HG02610 (cell line): Measurements from ENCODE around the gene CCDC24.

Experiments used
- ATAC-seq: cut with Tn5 transposase; IDR thresholded peaks from one replicate; pipeline ENCODE4 v1.9.1; 2021; ENCODE audit warnings: mild to moderate bottlenecking, moderate library complexity; ENCODE audit not compliant: unreplicated experiment

CCDC24 gene

DNA sequence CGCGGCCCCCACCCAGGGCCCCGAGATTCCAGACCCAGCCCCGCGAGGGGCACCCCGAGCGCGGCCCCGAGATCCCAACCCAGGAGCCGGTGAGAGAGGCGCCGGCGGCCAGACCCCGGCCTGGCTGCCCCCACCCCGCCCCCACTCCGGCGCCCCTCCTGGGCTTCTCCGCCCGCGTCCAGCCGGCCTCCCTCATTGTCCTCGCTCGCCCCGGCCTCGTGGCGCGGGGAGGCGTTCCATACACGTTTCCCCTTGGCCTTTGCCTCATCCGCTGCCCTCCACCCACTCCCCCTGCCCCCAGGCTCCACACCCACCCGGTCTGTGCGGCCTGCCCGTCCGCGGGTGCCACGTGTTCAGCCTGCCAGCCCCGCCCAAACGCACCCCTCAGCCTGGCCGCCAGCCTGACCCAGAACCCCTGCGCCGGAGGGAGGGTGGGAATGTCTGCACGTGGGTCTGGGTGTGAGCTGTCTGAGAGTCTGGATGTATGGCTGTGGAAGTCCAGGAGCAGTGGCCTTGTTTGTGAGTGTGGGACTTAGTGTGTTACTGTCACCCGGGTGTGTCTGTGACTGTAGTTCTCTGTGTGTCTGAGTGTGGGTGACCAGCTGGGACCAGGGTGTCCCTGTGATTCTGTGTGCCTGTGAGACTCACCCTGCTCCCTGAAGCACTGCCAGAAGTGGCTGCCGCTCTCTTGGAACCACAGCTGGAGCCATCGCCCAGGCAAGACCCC lies 11.7 kb upstream of the CCDC24 start:
- no peak for ATAC-seq

DNA sequence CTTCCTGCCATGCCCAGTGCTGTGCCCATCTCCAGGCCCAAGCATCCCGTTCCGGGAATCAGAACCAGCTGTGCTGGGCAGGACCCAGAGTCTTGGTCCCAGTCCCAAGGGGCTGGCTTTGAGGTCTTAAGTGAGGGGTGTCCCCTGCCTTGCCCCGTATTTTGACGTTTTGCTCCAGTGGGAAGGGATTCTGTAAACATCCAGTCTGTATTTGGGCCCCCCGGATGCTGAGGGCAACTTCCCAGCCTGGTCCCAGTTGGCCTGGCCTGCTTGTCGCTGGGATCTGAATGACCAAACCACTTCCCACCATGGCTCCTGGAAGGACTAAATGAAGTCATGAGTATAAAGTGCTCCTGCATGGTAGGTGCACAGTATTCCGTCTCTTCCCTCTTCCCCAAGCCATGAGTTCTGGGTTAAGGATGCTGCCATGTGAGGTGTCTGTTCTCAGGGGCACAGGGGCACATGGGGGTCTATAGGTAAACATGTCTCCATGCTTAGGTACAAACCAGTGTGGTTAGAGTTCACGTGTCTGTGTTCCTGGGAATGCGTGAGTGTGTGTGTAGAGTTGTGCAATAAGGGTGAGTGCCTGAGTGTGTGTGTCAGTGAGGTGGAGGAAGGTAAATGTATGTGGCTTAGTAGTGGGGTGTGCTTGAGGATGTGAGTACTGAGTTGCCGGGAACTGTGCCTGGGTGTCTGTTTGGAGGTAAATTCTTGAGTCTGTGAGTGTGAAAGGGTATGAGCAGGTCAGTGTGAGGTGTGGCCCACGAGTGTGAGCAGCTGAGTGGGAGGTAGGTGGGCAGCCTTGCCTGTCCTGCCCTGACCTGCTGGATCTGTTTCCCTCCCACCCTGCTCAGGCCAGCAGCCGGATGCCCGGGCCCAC lies 10.9 kb upstream of the CCDC24 start:
- no peak for ATAC-seq

DNA sequence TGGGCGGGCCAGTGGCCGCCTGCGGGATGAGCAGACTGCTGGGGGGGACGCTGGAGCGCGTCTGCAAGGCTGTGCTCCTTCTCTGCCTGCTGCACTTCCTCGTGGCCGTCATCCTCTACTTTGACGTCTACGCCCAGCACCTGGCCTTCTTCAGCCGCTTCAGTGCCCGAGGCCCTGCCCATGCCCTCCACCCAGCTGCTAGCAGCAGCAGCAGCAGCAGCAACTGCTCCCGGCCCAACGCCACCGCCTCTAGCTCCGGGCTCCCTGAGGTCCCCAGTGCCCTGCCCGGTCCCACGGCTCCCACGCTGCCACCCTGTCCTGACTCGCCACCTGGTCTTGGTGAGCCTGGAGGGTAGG lies 10.3 kb upstream of the CCDC24 start:
- no peak for ATAC-seq

DNA sequence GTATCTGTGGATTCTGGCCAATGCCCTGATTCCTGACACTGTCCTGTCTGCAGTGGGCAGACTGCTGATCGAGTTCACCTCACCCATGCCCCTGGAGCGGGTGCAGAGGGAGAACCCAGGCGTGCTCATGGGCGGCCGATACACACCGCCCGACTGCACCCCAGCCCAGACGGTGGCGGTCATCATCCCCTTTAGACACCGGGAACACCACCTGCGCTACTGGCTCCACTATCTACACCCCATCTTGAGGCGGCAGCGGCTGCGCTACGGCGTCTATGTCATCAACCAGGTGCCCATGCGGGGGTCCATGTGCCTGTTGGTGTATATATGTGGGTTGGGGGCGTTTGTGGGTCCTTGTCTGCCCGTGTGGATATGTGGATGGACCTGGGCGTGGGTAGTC lies 9.8 kb upstream of the CCDC24 start:
- no peak for ATAC-seq

DNA sequence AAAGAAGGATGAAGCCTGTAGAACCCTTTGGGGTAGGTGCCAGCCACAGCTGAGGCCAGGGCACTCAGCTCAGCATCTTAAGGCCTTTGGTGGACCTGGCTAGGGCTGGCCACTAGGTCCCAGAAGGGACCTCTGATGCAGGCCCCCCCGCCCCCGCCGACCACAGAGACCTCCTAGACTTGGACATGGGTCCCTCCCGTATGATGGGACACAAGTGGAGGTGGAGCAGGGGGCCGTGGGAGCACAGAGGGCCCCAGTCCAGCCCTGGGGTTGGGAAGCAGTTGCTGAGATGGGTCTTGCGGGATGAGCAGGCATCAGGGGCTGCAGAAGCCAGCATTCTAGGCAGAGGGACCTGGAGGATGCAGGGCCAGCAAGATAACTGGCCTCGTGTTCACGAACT lies 9.2 kb upstream of the CCDC24 start:
- ATAC-seq, result no peak

DNA sequence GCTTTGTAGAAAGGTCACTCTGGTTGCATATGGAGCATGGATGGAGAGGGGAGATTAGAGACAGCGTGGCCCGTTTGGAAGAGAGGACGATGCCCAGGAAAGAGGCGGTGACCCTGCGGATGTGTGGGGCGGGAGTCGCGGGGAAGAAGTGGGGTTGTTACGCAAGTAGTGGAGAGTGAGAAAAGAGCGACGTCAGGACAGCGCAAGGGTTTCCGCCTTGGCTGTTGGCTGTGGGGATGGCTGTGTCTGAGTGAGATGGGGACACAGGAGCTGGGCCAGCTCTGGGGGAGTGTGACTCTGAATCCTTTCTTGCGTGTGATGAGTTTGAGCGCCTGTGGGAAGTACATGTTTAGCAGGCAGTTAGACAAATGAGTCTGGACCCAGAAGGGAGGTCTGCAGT lies 8.6 kb upstream of the CCDC24 start:
- ATAC-seq, result no peak

DNA sequence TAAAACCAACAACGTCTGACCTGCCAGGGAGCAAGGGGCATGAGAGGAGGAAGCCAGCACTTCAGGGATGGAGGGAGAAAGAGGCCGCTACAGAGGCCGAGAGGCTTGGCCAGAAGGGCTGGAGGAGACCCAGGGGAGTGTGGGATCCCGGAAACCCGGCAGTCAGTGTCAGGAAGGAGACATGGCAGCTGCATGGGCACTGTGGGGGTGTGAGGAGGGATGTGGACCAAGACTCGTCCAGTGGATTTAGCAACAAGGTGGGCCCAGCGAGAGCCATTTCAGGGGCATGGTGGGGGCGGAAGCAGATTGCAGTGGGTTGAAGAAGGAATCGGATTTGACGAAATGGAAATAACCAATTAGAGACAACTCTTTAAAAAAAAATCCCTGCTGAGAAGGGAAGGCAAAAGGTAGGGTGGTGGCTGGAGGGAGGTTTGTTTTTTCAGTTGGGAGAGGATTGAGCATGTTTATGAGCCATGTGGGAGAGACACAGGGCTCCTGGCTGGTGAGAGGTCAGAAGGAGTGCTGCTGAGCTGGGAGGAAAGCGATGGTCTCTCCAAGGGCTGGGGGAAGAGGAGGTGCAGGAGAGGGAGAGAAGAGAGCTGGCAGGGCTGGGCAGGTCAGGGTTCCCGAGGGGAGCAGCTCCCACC lies 8.0 kb upstream of the CCDC24 start:
- no peak for ATAC-seq

DNA sequence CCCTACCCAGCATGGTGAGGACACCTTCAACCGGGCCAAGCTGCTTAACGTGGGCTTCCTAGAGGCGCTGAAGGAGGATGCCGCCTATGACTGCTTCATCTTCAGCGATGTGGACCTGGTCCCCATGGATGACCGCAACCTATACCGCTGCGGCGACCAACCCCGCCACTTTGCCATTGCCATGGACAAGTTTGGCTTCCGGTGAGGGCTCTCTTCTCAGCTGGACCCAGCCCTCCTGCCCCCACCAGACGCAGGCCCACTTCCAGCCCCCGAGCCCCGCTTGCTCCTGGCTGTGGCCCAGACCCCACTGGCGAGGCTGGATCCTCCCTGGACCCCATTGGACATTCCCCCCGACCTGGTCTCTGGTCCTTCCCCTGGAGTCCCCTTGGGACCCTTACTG lies 6.5 kb upstream of the CCDC24 start:
- no peak for ATAC-seq

DNA sequence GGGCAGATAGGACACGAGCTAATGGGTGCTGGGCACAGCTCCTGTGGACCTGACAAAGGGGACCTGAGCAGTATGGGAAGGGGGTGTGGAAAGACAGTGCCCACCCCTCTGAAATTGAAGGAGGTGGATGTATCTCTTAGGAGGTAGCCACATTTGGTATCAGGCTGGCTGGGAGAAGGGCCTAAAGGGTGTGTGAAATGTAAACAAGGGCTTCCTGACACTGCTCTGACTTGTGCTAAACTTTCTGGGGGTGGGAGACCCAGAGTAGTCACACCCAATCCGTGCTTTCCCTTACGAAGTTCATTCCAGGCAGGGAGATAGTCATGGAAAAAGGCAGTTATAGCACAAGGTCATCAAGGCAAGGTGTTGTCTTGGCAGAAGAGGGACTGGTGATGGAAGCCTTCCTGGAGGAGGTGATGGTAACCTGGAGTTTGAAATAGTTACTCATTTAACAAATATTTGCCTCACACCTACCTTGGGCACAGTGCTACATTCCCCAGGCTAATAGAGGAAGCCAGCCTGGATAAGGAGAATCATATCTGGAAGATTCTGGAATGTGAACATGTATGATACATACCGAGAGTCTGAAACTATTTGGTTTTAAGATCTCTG lies 5.3 kb upstream of the CCDC24 start:
- ATAC-seq, result no peak

DNA sequence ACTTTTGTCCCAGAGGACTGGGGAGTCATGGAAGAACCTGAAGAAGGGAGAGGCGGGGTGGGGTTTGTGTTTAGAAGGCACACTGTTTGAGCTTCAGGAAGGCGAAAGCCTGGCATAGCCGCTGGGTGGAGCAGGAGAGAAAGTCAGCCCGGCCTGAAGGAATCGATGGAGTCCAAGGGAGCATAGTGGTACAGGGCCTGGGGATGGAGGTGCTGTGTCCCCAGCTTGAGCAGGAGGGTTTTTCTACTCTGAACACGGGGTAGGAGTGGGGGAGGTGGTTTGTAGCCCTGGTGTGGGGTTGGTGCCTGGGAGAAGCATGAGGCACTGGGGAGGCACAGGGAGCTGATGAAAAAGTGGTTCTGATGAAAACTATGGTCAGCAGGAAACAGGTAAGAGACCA lies 4.7 kb upstream of the CCDC24 start:
- ATAC-seq, result no peak

DNA sequence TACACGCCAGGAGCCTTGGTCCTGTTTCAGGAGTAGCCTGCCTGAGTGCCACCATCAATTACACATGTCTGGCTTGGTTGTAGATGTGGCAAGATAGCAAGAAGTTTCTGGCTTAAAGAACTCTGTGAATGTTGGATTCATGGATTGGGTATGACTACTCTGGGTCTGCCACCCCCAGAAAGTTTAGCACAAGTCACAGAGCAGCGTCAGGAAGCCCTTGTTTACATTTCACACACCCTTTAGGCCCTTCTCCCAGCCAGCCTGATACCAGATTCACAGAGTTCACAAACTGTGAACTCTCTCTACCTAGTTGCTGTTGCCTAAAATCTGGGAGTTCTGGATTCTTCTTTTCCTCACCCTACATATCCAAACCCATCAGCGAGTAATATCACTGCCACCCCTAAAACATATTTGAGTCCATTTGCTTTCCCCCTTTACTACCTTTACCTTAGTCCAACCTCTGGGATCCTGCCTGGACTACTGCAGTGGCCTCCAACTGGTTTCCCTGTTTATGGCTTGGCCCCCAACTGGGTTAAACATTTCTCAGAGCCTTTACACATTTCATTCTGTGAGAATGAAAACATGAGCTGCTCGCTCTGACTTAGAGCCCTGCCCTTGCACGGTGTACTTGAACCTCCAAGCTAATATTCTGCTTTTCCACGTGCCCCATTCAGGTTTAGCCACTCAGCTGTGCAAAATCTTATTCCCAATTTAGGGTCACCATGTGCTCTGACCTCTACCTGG lies 4.1 kb upstream of the CCDC24 start:
- no peak for ATAC-seq

DNA sequence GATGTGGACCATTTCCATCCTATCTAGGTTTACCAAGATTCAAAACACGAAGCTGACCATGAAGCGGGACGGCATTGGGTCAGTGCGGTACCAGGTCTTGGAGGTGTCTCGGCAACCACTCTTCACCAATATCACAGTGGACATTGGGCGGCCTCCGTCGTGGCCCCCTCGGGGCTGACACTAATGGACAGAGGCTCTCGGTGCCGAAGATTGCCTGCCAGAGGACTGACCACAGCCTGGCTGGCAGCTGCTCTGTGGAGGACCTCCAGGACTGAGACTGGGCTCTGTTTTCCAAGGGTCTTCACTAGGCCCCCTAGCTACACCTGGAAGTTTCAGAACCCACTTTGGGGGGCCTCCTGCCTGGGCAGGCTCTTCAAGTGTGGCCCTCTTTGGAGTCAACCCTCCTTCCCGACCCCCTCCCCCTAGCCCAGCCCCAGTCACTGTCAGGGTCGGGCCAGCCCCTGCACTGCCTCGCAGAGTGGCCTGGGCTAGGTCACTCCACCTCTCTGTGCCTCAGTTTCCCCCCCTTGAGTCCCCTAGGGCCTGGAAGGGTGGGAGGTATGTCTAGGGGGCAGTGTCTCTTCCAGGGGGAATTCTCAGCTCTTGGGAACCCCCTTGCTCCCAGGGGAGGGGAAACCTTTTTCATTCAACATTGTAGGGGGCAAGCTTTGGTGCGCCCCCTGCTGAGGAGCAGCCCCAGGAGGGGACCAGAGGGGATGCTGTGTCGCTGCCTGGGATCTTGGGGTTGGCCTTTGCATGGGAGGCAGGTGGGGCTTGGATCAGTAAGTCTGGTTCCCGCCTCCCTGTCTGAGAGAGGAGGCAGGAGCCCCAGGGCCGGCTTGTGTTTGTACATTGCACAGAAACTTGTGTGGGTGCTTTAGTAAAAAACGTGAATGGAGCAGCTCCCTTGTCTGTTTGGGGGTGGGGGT lies 864 bp upstream of the CCDC24 start:
- no peak for ATAC-seq

DNA sequence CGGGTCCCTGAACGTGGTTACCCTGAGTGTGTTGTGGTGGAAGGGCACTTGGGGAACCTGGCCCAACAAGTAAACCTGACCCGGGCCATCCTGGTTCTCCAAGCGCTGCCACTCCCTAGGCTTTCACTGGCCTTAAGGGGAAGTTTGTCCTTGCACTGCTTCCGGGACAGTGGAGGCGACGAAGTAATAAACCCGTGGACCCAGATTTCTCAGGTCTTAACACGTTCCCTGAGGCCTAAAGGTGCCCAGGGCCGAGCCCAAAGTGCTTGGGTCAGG lies 261 bp upstream of the CCDC24 start:
- no peak for ATAC-seq

DNA sequence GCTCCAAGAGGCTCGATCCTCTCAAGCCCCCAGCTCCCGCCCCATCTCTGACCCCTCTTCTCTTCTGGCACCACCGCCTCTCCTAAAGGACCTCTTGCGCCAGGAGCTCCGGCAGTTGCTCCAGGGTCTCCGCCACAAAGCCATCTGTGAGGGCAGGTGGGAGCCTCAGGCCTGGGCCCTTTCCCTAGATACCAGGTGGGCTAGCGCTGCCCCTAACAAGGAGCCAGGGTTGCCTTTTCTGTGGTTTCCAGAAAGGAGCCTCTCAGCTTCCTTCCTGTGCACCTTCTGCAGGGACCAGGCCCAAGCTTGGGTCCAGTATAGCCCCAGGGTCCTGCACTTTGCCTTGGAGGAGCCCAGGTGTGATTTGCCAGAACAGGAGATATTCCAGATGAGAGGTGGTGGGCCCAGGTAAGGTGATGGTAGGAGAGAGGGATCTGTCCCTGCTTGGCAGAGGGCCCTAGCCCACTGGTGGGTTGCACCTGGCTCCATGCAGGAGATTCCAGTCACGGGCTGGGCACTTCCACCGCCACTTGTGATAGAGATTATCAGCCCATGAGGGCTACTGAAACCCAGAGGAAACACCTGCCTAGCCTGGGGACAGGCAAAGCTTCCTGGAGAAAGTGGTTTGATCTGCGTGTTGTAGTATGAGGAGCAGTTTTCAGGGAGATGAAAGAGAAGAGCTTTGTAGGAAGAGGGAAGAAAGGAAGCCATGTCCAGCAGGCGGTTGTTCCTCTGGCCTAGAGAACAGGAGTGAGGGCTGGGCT lies 1.0 kb downstream of the CCDC24 start:
- no peak for ATAC-seq

DNA sequence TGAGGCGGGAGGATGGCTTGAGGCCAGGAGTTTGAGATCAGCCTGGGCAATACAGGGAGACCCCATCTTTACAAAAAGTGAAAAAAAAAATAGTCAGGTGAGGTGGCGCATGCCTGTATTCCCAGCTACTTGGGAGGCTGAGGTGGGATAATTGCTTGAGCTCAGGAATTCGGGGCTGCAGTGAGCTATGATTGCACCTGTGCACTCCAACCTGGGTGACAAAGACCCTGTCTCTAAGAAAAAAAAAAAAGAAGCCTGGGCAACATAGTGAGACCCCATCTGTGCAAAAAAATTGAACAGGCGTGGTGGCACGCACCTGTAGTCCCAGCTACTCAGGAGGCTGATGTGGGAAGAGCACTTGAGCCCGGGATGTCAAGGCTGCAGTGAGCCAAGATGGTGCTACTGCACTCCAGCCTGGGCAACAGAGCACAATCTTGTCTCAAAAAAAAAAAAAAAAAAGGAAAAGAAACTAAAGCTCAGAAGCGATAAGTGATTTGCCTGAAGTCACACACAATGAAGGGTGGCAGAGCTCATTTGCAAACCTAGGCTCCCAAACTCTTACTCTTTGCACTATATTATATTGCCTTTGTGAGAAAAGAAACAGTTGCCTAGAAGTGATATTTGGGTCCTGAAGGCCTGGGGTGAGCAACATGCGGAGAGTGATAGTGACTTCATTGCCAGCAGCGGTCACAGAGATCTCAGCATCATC lies 2.0 kb downstream of the CCDC24 start:
- ATAC-seq, result no peak

DNA sequence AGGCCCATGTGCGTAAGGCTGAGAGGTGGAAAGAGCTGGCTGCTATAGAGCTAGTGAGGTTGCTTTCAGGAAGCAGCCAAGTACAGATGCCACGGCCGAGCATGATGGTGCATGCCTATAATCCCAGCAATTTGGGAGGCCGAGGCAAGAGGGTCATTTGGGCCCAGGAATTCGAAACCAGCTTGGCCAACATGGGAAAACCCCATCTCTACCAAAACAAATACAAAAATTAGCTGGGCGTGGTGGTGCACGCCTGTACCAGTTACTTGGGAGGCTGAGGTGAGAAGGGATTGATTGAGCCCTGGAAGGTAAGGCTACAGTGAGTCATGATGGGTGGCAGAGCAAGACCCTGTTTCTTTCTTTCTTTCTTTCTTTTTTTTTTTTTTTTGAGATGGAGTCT lies 2.7 kb downstream of the CCDC24 start:
- ATAC-seq, result no peak

DNA sequence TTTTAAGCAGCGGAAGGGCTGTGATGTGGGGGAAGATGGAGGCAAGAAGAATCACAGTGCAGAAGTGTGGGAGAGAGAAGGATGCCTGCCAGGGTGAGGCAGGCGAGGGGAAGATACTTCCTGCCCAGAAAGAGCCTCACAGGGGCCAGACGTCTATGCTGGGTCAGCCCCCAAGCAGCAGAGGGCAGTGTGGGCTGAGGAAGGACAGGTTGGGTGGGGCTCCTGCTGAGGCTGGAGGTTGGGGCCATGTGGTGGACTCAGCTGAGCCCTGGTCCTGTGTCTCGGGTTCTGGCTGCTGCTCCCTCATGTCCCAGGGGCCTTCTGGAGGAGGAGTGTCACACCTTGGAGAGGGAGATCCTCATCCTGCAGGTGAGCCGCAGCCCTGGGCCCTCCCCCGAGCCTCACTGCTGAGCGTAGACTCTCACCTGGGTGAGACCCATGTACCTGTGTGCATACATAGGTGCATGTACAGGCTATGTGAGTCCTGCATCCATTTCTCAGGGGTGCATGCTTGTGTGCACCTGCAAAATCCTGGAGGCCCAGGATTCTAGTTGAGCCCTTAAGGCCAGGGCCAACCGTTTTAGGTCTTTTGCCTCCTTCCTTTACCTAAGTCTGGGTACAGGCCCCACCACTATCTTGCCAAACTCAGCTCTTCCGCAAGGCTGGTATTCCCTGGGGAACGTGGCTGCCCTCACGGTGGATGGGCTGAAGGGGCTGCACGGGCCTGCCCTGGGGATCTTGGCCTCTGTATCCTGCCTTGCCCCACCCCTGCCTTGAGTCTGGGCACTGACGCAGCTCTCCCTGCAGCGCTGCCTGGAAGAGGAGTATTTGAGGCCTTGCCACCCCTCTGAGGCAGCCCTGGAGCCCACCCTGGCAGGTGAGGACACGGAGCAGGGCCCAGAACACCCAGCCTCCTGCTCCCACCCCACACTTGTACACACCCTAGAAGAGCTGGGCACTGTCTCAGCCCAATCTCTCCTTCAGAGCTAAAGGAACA lies 3.7 kb downstream of the CCDC24 start:
- no peak for ATAC-seq
